K562 (cell line): ENCODE measurements around the gene APBB2. TPM values are rescaled to one million over a fixed set of nuclear protein-coding genes. Genes with fewer than 3 reads are reported as not detected.

ENCODE experiments used
- ATAC-seq: fragments of 200-7000 bp; cut with Tn5 transposase; 3 replicates; pipeline ENCODE4 v1.9.1; 2020; ENCODE audit warnings: moderate library complexity
- BruUV-seq: library from RNA; stranded (reverse); fragments of 400-500 nt; replicated peaks from 2 replicates; lab custom pipeline; 2021; lab: Mats Ljungman, UMichigan
- CTCF ChIA-PET: fragments of 300-600 bp; formaldehyde crosslinking; extraction: SDS; loops from one replicate; lab custom pipeline; 2021; ENCODE audit warnings: low intra/inter-chr PET ratio; lab: Yijun Ruan, JAX
- POLR2A ChIA-PET: fragments of 300-600, 350-650 bp; sonication (Branson Sonifier 250); formaldehyde crosslinking; extraction: SDS; loops from one replicate; lab custom pipeline; 2021; ENCODE audit warnings: antibody characterized with exemption, inconsistent platforms; lab: Yijun Ruan, JAX
- DNase-seq, 4 experiments: peaks; one replicate each; pipeline versions ENCODE4 v3.0.0 to v3.0.0-alpha.2; 2011 to 2018; ENCODE audit warnings: low spot score in 3 of 4, mixed read lengths in 3 of 4; ENCODE audit errors: extremely low read depth in 1 of 4
- FAIRE-seq: peaks from 2 replicates; lab custom pipeline; 2011; peaks lifted over from hg19 to GRCh38; lab: Jason Lieb, UNC
- H2AFZ ChIP-seq: 2 replicates; pipeline ENCODE4 v1.6.0; 2011; ENCODE audit warnings: low read depth, low read length, control low read depth, inconsistent platforms
- H3K27ac ChIP-seq: fragments of 200-600 bp; 3 replicates; pipeline ENCODE4 v1.8.0; 2011; ENCODE audit warnings: low read depth, mild to moderate bottlenecking, control low read depth, inconsistent platforms, low read length, moderate library complexity, mixed read lengths; ENCODE audit errors: extremely low read depth
- H3K27me3 ChIP-seq, 2 experiments: fragments of 300-600 bp in 1 of 2; 2 replicates in 1 of 2; 3 replicates in 1 of 2; pipeline versions ENCODE4 v1.6.0 to v1.8.0; 2011; ENCODE audit warnings: inconsistent platforms in 2 of 2, low read length in 2 of 2, mild to moderate bottlenecking in 1 of 2, mixed read lengths in 1 of 2, moderate library complexity in 1 of 2; ENCODE audit not compliant: control insufficient read depth in 2 of 2, insufficient read depth in 2 of 2
- H3K36me3 ChIP-seq: fragments of 300-600 bp; 3 replicates; pipeline ENCODE4 v1.8.0; 2011; ENCODE audit warnings: mild to moderate bottlenecking, low read length, inconsistent platforms; ENCODE audit not compliant: control insufficient read depth, insufficient read depth
- H3K4me1 ChIP-seq, 2 experiments: fragments of 200-600 bp in 1 of 2; replicated peaks in 1 of 2; 2 replicates in 1 of 2; 3 replicates in 1 of 2; pipeline versions ENCODE4 v1.5.1 to v1.8.0; 2011; ENCODE audit warnings: inconsistent platforms in 2 of 2, low read length in 2 of 2, mild to moderate bottlenecking in 1 of 2, mixed read lengths in 1 of 2, moderate library complexity in 1 of 2; ENCODE audit not compliant: control insufficient read depth in 2 of 2, insufficient read depth in 2 of 2
- H3K4me2 ChIP-seq: 2 replicates; pipeline ENCODE4 v1.6.1; 2011; ENCODE audit warnings: low read length, control low read depth, inconsistent platforms, mixed read lengths; ENCODE audit not compliant: insufficient read depth
- H3K4me3 ChIP-seq: fragments of 200-600 bp; sonication (generic), shearing (Covaris generic); 2 replicates; pipeline ENCODE4 v1.5.1; 2016; ENCODE audit warnings: control low read depth, inconsistent platforms
- H3K79me2 ChIP-seq: fragments of 200-600 bp; 3 replicates; pipeline ENCODE4 v1.8.0; 2011; ENCODE audit warnings: low read length, inconsistent platforms; ENCODE audit not compliant: control insufficient read depth, insufficient read depth
- H3K9ac ChIP-seq, 2 experiments: 2 replicates each; pipeline versions ENCODE4 v1.6.0 to v1.6.1; 2011; ENCODE audit warnings: low read depth in 2 of 2, low read length in 2 of 2, control low read depth in 1 of 2, inconsistent platforms in 1 of 2, mild to moderate bottlenecking in 1 of 2, mixed read lengths in 1 of 2; ENCODE audit not compliant: insufficient read depth in 1 of 2
- H3K9me1 ChIP-seq: one replicate; pipeline ENCODE4 v1.6.0; 2011; ENCODE audit warnings: inconsistent platforms, mild to moderate bottlenecking, low read length, moderate library complexity; ENCODE audit not compliant: control insufficient read depth, insufficient read depth
- H3K9me3 ChIP-seq: replicated peaks from 2 replicates; pipeline ENCODE4 v1.5.1; 2011; ENCODE audit warnings: low read depth, low read length, inconsistent platforms; ENCODE audit not compliant: control insufficient read depth, insufficient read depth
- H4K20me1 ChIP-seq: replicated peaks from 2 replicates; pipeline ENCODE4 v1.6.1; 2011; ENCODE audit warnings: low read length, inconsistent platforms, mixed read lengths; ENCODE audit not compliant: control insufficient read depth, insufficient read depth
- MXI1 ChIP-seq: IDR thresholded peaks from 2 replicates; pipeline ENCODE4 v1.6.1; 2011; ENCODE audit warnings: low read depth, mild to moderate bottlenecking, improper control_type of control experiment, low read length
- NFYB ChIP-seq: IDR thresholded peaks from 2 replicates; pipeline ENCODE4 v1.6.1; 2011; ENCODE audit warnings: mild to moderate bottlenecking, moderate library complexity; ENCODE audit not compliant: insufficient read length; ENCODE audit errors: extremely low read depth
- RBM25 ChIP-seq: fragments of 200-400 bp; formaldehyde crosslinking; IDR thresholded peaks from 2 replicates; pipeline ENCODE4 v1.6.1; 2018; ENCODE audit warnings: low read length, low read depth, moderate library complexity; ENCODE audit not compliant: severe bottlenecking
- ZNF263 ChIP-seq: sonication (generic); formaldehyde crosslinking; IDR thresholded peaks from 2 replicates; pipeline ENCODE4 v1.8.0; 2022; ENCODE audit warnings: mild to moderate bottlenecking, missing genetic modification reagents, borderline replicate concordance
- ZNF696 ChIP-seq: fragments of 250-450 bp; sonication (Bioruptor Pico); conservative IDR thresholded peaks from 2 replicates; pipeline ENCODE4 v1.4.0; 2020; ENCODE audit warnings: mild to moderate bottlenecking, moderate library complexity
- ZNF766 ChIP-seq: fragments of 200-800 bp; sonication (Bioruptor generic); conservative IDR thresholded peaks from 2 replicates; pipeline ENCODE4 v1.6.1; 2016; ENCODE audit warnings: missing genetic modification characterization, missing compliant biosample characterization
- WGBS: fragments of 100-300 bp; shearing (Covaris generic); methylation state at CpG from one replicate; pipeline ENCODE4 v1.1.6; 2016; ENCODE audit warnings: low coverage, mixed read lengths; ENCODE audit not compliant: insufficient coverage; ENCODE audit errors: missing lambda C conversion rate; 5-methylcytosine and 5-hydroxymethylcytosine counted together
- in situ Hi-C: fragments of 300-500 bp; cut with MboI; formaldehyde crosslinking; loops from 4 replicates; pipeline ENCODE4 v1.15.0; 2018; ENCODE audit warnings: inconsistent platforms, mixed read lengths
- intact Hi-C: fragments of 100-400 bp; cut with micrococcal nuclease; formaldehyde crosslinking; loops from 2 replicates; pipeline ENCODE4 v1.14.2; 2022
- polyA plus RNA-seq, 8 experiments: library from polyadenylated mRNA; depleted of rRNA in 4 of 8; stranded (reverse) in 5 of 8; unstranded in 3 of 8; fragments of >200 nt; fragmentation: Nextera tagmentation in 2 of 8; fragmentation: Illumina TruSeq in 1 of 8; extraction: Ambion mirVana in 2 of 8; extraction: Trizol in 1 of 8; gene quantifications; 2 replicates each; pipeline versions ENCODE4 v1.2.1 to v1.2.3, GENCODE V29; 2011 to 2014; ENCODE audit warnings: inconsistent platforms in 1 of 8, missing spikeins in 1 of 8
- total RNA-seq, 7 experiments: library from RNA; depleted of rRNA in 6 of 7; stranded (reverse); fragments of >200 nt in 6 of 7; fragmentation: Illumina TruSeq in 2 of 7; extraction: Trizol in 2 of 7; gene quantifications; 2 replicates each; pipeline versions ENCODE4 v1.2.1 to v1.2.3, GENCODE V29; 2011 to 2021; ENCODE audit warnings: low replicate concordance in 1 of 7
- TF ChIP-seq, protein P1 (sequence below): sonication (generic); formaldehyde crosslinking; IDR thresholded peaks from 2 replicates; pipeline ENCODE4 v1.5.0; 2020; ENCODE audit warnings: missing genetic modification reagents
- TF ChIP-seq, protein P2 (sequence below), 2 experiments: fragments of 250-450 bp in 1 of 2; fragments of 450-650 bp in 1 of 2; sonication (Bioruptor Pico) in 1 of 2; IDR thresholded peaks; 2 replicates each; pipeline versions ENCODE4 v1.6.1 to v1.8.0; 2016 to 2021; ENCODE audit warnings: mild to moderate bottlenecking in 2 of 2, moderate library complexity in 2 of 2, missing compliant biosample characterization in 1 of 2, missing genetic modification characterization in 1 of 2
- TF ChIP-seq, protein P3 (sequence below): fragments of 200-800 bp; sonication (Bioruptor generic); IDR thresholded peaks from 2 replicates; pipeline ENCODE4 v1.6.1; 2017; ENCODE audit warnings: missing genetic modification characterization, missing compliant biosample characterization
- TF ChIP-seq, protein P4 (sequence below), 2 experiments: IDR thresholded peaks; 2 replicates each; pipeline ENCODE4 v1.6.1; 2011; ENCODE audit warnings: borderline replicate concordance in 1 of 2, control low read depth in 1 of 2, low read depth in 1 of 2, low read length in 1 of 2, mild to moderate bottlenecking in 1 of 2, mixed read lengths in 1 of 2, moderate library complexity in 1 of 2; ENCODE audit not compliant: insufficient read depth in 1 of 2, insufficient read length in 1 of 2, poor library complexity in 1 of 2, severe bottlenecking in 1 of 2; ENCODE audit errors: extremely low read depth in 1 of 2

APBB2 gene
- total and polyA plus RNA-seq, 9 of the 15 experiments (the other 6 are each of a cell fraction or from before 2014, with no cell fraction given) = 0.08 to 2.1 (median 1.4) TPM

DNA sequence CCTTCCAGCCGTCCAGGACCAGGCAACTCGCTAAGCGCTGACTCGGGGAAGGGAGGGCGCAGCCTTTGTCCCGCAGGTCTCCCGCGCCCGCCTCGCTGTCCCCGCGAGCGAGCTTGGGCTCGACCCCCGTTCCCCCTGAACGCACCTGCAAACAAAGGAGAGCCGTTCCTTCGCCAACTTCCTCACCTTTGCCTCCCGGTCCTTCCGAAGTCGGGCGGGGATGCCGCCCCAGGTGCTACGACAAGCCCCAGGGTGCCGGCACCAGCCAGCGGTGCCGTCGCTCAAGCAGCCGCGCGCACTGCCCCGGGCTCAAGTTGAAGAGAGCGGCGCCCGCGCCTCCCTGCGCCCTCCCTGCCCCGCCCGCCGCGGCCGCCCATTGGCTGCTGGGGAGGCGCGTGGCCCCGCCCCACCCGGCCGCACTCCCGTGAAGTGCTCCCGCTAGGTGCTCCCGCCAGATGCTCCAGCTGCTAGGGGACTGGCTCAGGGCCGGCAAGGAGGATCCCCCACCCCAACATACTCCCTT lies 357.4 kb downstream of the APBB2 start:
- H3K36me3 ChIP-seq = no peaks in the 10 kb centered on the region
- no peak overlapping the region; a peak in 1 of 4 replicates for H3K9ac ChIP-seq
- no peak for FAIRE-seq
- peaks cover 0 to 7% of the 10 kb centered on the region in 2 experiments; a peak in 2 of 5 replicates for H3K4me1 ChIP-seq
- peak; percentile 43 to 86 (median 76) for DNase-seq
- BruUV-seq = no TSS peak
- TF ChIP-seq, protein P1, sequence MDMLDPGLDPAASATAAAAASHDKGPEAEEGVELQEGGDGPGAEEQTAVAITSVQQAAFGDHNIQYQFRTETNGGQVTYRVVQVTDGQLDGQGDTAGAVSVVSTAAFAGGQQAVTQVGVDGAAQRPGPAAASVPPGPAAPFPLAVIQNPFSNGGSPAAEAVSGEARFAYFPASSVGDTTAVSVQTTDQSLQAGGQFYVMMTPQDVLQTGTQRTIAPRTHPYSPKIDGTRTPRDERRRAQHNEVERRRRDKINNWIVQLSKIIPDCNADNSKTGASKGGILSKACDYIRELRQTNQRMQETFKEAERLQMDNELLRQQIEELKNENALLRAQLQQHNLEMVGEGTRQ (CRISPR knock-in tag) = peak; percentile 20; the same call in 1 of the 2 replicates
- TF ChIP-seq ZNF263 (peak; percentile 94), RBM25 (peak; percentile 30), NFYB (peak; percentile 11), ZNF696 (CRISPR knock-in tag) (no peak), ZNF766 (CRISPR knock-in tag) (no peak), MXI1 (no peak)
- TF ChIP-seq, protein P2, sequence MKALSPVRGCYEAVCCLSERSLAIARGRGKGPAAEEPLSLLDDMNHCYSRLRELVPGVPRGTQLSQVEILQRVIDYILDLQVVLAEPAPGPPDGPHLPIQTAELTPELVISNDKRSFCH (CRISPR knock-in tag; IDR thresholded peaks at IDR 0.05) = no peak
- TF ChIP-seq, protein P2 (tag; IDR thresholded peaks at IDR 0.05) = no peak
- TF ChIP-seq, protein P3, sequence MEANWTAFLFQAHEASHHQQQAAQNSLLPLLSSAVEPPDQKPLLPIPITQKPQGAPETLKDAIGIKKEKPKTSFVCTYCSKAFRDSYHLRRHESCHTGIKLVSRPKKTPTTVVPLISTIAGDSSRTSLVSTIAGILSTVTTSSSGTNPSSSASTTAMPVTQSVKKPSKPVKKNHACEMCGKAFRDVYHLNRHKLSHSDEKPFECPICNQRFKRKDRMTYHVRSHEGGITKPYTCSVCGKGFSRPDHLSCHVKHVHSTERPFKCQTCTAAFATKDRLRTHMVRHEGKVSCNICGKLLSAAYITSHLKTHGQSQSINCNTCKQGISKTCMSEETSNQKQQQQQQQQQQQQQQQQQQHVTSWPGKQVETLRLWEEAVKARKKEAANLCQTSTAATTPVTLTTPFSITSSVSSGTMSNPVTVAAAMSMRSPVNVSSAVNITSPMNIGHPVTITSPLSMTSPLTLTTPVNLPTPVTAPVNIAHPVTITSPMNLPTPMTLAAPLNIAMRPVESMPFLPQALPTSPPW = 0 out of 2 replicates have a peak, but pooled peaks have one; percentile 19
- TF ChIP-seq, protein P4, sequence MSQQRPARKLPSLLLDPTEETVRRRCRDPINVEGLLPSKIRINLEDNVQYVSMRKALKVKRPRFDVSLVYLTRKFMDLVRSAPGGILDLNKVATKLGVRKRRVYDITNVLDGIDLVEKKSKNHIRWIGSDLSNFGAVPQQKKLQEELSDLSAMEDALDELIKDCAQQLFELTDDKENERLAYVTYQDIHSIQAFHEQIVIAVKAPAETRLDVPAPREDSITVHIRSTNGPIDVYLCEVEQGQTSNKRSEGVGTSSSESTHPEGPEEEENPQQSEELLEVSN (IDR thresholded peaks at IDR 0.05; ENCODE audit: borderline replicate concordance in 1 of 2, extremely low read depth in 1 of 2, insufficient read depth in 1 of 2, insufficient read length in 1 of 2, low read depth in 1 of 2, low read length in 1 of 2, poor library complexity in 1 of 2, severe bottlenecking in 1 of 2) = peak in 1 of 2 experiments; percentile 10
- H4K20me1 ChIP-seq = no peaks in the 10 kb centered on the region
- H2AFZ ChIP-seq = no peak overlapping the region
- ChIA-PET CTCF (no interaction called here), POLR2A (no interaction called here)
- H3K4me2 ChIP-seq = no peak overlapping the region
- no peaks in the 10 kb centered on the region for H3K79me2 ChIP-seq
- intact Hi-C loops (no loop called here), in situ Hi-C loops (no loop called here)
- H3K27me3 ChIP-seq = peaks cover 10 to 31% of the 10 kb centered on the region in 2 experiments; a peak in 4 of 5 replicates
- 14% methylated on average over 26 of the region's 51 CpGs for whole genome bisulfite sequencing
- H3K9me3 ChIP-seq = no peaks in the 10 kb centered on the region
- ATAC-seq = peak; percentile 99
- H3K4me3 ChIP-seq = no peak overlapping the region
- H3K9me1 ChIP-seq = no peaks in the 10 kb centered on the region
- no peak overlapping the region for H3K27ac ChIP-seq
